Suppressor macrophage treated with lipopolysaccharide for 4 hours (primary cell): ENCODE data around the gene MRPL49.
"Not testable (repeated sequence)": the region's sequence is repeated elsewhere in the genome, so short reads cannot be mapped to it uniquely, and the experiment has no call there.

Experiments used
- DNase-seq: peaks from one replicate; pipeline ENCODE4 v3.0.0-alpha.2; 2020

Gene MRPL49

DNA sequence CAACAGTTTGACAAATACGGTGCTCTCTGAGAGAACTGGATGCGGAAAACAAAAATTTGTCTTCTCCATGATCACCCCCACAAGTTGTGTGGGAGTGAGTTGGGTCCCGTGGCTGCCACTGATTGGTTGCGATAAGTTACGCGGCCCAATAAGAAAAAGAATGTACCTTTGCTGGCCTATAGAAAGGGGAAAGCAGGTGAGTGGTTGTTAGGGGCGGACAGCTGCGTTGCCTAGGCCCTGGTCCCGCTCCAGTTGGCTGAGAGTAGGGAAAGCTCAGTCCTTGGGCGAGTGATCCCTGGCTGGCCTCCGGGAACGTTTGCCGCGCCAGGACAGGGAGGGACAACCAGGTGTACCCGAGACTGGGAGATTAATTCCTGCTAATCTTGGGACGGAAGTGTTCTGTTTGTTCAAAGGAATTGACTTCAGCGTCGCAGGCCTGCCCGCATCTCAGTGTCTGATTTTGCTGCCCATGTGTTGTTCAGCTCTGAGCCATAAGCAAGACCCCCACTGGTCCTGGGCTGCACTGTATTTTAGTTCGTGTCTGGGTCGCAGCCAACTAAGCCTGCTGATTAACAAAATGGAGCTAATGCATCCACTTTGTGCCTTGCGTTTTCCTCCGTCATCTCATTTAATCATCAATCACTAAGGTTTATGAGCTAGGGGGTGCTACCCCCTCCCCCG is 13.0 kb downstream of the MRPL49 start:
- peak; percentile 94 for DNase-seq

GRCh38 chr11:65135633-65136145 is 13.6 kb downstream of the MRPL49 start:
- DNase-seq = no peak

GRCh38 chr11:65136515-65137096 is 14.5 kb downstream of the MRPL49 start:
- DNase-seq = no peak

DNA sequence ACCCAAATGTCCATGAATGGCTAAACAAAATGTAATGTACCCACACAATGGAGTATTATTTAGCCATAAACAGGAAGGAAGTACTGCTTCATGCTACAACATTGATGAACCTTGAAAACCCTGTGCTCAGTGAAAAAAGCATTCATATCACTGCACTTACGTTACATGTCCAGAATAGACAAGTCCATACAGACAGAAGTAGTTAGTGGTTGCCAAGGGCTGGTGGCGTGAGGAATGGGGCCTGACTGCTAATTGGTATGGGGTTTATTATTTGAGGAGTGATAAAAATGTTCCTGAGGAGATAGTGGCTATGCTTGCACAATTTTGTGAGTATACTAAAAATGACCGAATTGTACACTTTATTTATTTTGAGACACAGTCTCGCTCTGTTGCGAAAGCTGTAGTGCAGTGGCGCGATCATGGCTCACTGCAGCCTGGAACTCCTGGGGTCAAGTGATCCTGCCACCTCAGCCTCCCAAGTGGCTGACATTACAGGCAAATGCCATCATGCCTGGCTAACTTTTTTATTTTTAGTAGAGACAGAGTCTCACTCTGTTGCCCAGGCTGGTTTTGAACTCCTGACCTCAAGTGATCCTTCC is 19.9 kb downstream of the MRPL49 start:
- DNase-seq = no peak

DNA sequence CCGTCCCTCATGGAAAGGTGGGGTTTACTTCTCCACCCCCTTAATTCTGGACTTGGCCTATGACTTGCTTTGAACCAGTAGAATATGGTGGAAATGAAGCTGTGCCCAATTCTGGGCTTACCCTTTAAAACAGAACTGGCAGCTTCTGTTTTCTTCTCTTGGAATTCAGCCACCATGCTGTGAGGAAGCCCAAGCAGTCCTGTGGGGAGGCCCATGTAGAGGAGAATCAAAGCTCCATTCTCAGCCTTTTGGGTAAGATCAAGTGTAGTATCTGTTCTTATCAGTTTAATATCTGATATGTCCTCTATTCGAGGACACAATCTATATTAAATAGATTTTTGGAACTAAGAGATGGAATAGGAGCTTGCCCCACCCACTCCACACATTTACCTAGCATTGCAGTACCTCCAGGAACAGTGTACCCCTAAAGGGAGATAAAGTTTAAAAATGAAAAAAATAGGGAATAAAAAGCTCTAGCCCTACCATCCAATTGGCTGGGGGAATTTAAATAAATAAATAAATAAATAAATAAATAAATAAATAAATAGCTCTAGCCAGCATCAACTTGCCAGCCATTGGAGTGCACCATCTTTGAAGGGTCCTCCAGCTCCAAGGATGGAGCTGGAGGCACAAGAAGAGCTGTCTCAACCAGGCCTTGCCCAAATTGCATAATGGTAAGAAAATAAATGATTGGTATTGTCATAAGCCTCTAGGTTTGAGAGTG is 25.4 kb downstream of the MRPL49 start:
- no peak for DNase-seq

GRCh38 chr11:65148657-65149056 is 26.5 kb downstream of the MRPL49 start:
- no peak for DNase-seq

GRCh38 chr11:65150131-65150508 is 28.0 kb downstream of the MRPL49 start:
- DNase-seq = not testable (repeated sequence)

DNA sequence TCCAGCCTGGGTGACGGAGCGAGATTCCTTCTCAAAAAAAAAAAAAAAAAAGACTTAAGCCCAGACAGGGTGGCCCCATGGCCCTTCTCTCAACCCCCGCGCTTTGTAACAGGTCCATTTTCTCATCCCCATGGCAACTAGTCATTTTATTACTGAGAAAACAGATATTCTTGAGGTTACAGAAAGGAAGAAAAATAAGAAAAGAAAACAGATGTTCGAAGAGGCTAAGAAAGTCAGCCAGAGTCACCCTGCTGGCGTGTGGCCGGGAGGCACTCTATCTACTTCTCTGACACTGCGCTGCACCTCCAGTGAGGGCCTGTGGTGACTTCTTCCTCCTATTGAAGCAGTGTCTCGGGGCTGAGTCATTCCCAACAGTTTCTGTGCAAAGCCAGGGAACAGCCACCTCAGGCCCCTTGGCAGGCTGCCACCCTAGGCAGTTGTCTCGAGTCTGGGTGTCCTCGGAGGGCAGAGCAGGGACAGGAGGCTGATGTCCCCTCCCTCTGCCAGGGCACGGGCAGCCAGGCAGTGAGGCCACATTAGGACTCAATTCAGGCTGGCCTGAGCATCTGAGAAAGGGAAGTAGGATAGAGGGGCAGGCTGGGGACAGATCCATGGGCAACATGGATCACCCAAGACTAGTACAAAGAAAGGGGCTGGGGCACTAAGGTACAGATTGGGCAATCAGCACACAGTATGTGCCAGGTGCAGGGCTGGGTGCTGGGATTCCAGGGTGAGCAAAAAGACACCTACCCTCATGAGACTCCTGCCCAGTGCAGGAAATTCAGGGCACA is 28.6 kb downstream of the MRPL49 start:
- peak; percentile 93 for DNase-seq

DNA sequence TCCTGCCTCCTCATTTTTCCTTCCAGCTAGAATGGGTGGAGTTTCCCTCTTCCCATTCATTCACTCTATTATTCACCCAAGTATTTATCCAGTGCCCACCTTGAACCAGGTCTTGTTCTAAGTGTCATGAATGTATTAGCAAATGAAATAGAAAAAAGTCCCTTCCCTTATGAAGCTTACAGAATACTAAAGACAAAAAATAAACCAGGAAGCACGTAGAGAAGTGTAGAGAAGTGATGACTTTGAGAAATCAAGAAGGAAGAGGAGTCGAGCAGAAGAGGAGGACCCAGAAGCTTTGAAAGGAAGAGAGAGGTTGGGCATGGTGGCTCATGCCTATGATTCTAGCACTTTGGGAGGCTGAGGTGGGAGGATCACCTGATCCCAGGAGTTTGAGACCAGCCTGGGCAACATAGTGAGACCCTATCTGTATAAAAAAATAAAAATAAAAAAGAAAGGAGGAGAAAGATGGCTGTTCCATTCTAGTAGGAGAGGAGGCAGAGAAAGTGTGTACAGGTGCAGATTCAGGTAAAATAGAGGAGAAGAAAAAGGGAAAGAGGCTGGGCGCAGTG is 29.3 kb downstream of the MRPL49 start:
- peak; percentile 23 for DNase-seq

DNA sequence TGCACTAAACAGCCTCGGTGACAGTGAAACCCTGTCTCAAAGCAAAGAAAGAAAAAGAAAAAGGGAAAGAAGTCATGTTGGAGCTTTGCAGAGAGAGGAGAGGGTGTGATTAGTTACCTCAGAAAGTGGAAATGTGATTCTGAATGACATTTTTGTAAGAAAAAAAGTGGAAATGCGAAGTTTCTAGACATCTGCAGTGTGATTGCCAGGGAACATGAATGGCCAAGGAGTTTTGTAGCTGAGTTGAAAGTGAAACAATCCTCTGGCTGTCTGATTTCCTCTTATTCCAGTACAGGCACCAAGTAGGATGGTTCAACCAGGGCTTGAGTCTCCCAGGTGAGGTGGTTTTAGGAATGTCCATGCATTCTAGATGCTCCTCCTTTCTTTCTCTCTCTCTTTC is 30.0 kb downstream of the MRPL49 start:
- DNase-seq = peak; percentile 65

DNA sequence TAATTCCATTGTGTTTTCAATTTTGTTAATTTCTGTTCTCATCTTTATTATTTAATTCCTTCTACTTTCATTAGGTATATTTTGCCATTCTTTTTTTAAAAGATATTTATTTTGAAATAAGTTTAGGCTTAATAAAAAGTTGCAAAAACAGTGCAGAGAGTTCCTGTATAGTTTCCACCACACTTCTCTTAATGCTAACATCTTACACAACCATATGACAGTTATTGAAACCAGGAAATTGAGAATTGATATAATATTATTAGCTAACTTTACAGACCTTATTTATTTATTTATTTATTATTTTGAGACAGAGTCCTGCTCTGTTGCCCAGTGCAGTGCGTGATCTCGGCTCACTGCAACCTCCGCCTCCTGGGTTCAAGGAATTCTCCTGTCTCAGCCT is 34.1 kb downstream of the MRPL49 start:
- DNase-seq = no peak

DNA sequence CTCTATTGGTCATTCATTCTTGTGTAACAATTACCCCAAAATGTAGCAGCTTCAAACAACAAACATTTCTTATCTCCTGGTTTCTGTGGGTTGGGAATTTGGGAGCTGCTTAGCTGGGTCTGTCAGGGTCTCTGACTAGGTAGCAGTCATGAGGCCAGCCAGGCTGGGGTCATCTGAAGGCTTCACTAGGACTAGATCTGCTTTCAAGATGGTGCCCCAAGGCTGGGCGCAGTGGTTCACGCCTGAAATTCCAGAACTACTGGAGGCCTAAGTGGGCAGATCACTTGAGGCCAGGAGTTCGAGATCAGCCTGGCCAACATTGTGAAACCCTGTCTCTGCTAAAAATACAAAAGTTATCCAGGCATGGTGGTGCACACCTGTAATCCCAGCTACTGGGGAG is 34.8 kb downstream of the MRPL49 start:
- no peak for DNase-seq

GRCh38 chr11:65157336-65157735 is 35.2 kb downstream of the MRPL49 start:
- no peak for DNase-seq

DNA sequence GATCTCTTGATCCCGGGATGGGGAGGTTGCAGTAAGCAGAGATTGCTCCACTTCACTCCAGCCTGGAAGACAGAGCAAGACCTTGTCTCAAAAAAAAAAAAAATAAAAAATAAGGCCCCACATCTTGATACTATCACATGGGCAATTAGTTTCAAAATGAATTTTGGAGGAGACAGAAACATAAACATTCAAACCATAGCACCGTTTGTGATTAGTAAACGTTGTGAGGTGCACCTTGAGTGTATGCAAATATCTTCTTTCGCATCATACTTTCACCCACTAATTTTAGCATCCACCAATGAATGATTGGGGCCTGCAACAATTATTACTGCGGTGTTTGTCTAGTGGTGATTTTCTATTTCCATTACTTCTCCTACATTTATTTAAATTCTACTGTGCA is 36.9 kb downstream of the MRPL49 start:
- no peak for DNase-seq

DNA sequence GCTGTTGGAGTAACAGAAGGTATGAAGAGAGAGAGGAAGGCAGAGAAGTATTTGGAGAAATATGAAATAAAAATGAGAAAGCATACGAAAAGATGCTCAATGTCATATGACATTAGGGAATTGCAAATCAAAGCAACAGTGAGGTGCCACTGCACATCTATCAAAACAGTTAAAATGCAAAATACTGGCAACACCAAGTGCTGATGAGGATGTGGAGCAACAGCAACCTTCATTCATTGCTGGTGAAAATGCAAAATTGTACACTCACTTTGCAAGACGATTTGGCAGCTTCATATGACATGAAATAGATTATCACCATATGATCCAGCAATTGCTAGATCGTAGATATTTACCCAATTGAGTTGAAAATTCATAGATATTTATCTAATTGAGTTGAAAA is 38.5 kb downstream of the MRPL49 start:
- DNase-seq = no peak

- no peak for DNase-seq
Observed at GRCh38 chr11:65163684-65164083, 41.6 kb downstream of the MRPL49 start.

- no peak for DNase-seq
Observed at GRCh38 chr11:65165410-65166317, 43.5 kb downstream of the MRPL49 start.

DNA sequence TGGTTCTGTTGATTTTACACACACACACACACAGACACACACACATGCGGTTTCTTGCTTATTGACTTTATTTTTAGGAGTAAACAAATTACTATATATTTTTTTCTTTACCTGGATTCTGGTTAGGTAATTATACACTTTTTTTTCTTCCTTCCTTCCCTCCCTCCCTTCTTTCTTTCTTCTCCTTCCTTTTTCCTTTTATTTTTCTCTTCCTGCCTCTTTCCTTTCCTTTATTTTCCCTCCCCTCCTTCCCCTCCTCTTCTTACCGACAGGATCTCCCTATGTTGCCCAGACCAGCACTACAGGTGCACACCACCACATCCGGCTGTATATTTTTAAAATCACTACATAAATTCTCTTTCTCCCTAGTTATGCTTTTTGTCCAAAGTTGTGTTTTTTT is 44.8 kb downstream of the MRPL49 start:
- DNase-seq = no peak

GRCh38 chr11:65167656-65168055 is 45.5 kb downstream of the MRPL49 start:
- no peak for DNase-seq

- DNase-seq = no peak
Observed at GRCh38 chr11:65169164-65169641, 47.1 kb downstream of the MRPL49 start.

DNA sequence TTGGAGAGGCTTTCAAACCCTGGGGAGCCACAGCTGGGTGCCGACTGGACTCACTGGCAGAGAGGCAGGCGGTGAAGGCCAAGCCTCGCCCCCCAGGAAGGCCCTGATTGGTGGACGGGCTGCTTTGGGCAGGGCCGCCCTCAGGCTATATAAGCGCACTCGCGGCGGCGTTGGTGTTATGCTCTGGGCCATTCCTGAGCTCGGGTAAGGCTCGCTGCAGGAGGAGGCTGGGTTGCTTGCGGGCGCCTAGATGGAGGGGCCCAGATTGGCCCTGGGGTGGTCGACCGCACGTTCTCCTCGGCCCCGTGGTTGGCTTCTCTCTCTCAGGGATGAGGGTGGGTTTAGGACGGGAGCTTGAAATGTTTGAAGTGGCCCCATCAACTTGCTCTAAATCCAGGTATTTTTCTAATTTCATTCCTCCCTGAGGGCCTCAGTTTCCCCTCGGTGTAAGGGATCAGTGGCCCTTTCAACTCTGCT is 48.0 kb downstream of the MRPL49 start, which contains the start of gene SPDYC:
TSS of gene SPDYC (plus strand) at position 176 of the 477 bp plus-strand sequence. CDS start 1,125 bp downstream, outside the sequence.
- no peak for DNase-seq
